ENCODE data around the gene SLC26A4.

SLC26A4 gene

GRCh38 chr7:107676249-107676648 lies 15.6 kb downstream of the SLC26A4 start:
- peaks cover 9% of the 10 kb centered on the region for H3K27me3 Mint-ChIP-seq
- H3K36me3 Mint-ChIP-seq (ENCODE audit: low read depth): no peaks in the 10 kb centered on the region
- DNase-seq: no peak
- no peaks in the 10 kb centered on the region for H3K9me3 Mint-ChIP-seq
- peaks cover 15% of the 10 kb centered on the region for H3K4me1 Mint-ChIP-seq (ENCODE audit: low read depth)
- H3K4me3 Mint-ChIP-seq: no peak overlapping the region
- no peak overlapping the region for H3K27ac Mint-ChIP-seq

- no peak for DNase-seq
- H3K9me3 Mint-ChIP-seq: no peaks in the 10 kb centered on the region
- peaks cover 15% of the 10 kb centered on the region for H3K4me1 Mint-ChIP-seq (ENCODE audit: low read depth)
- no peak overlapping the region for H3K4me3 Mint-ChIP-seq
- no peak overlapping the region for H3K27ac Mint-ChIP-seq
- no peaks in the 10 kb centered on the region for H3K36me3 Mint-ChIP-seq (ENCODE audit: low read depth)
- peaks cover 4% of the 10 kb centered on the region for H3K27me3 Mint-ChIP-seq
Observed at GRCh38 chr7:107678110-107678753, 17.6 kb downstream of the SLC26A4 start.

GRCh38 chr7:107680478-107680877 lies 19.9 kb downstream of the SLC26A4 start:
- DNase-seq: no peak
- H3K27ac Mint-ChIP-seq: no peak overlapping the region
- H3K4me3 Mint-ChIP-seq: no peak overlapping the region

GRCh38 chr7:107682886-107683285 lies 22.3 kb downstream of the SLC26A4 start:
- Mint-ChIP-seq H3K27ac (no peak overlapping the region), H3K9me3 (no peaks in the 10 kb centered on the region), H3K4me1 (ENCODE audit: low read depth) (peaks cover 24% of the 10 kb centered on the region), H3K36me3 (ENCODE audit: low read depth) (no peaks in the 10 kb centered on the region), H3K4me3 (no peak overlapping the region), H3K27me3 (no peaks in the 10 kb centered on the region)
- no peak for DNase-seq

More at GRCh38 chr7:107680478-107680877, 19.9 kb downstream of the SLC26A4 start:
- no peaks in the 10 kb centered on the region for H3K27me3 Mint-ChIP-seq
- no peaks in the 10 kb centered on the region for H3K9me3 Mint-ChIP-seq
- H3K4me1 Mint-ChIP-seq (ENCODE audit: low read depth): peaks cover 21% of the 10 kb centered on the region
- H3K36me3 Mint-ChIP-seq (ENCODE audit: low read depth): no peaks in the 10 kb centered on the region

- Mint-ChIP-seq H3K36me3 (ENCODE audit: low read depth) (no peaks in the 10 kb centered on the region), H3K9me3 (no peaks in the 10 kb centered on the region), H3K4me1 (ENCODE audit: low read depth) (peaks cover 10% of the 10 kb centered on the region), H3K4me3 (no peak overlapping the region), H3K27ac (no peak overlapping the region), H3K27me3 (peaks cover 4% of the 10 kb centered on the region)
- no peak for DNase-seq
Observed at GRCh38 chr7:107684287-107684686, 23.7 kb downstream of the SLC26A4 start.

- no peak overlapping the region for H3K27ac Mint-ChIP-seq
- peaks cover 9% of the 10 kb centered on the region for H3K4me1 Mint-ChIP-seq (ENCODE audit: low read depth)
- H3K9me3 Mint-ChIP-seq: no peaks in the 10 kb centered on the region
- no peak for DNase-seq
- H3K27me3 Mint-ChIP-seq: peaks cover 4% of the 10 kb centered on the region
- no peak overlapping the region for H3K4me3 Mint-ChIP-seq
- H3K36me3 Mint-ChIP-seq (ENCODE audit: low read depth): no peaks in the 10 kb centered on the region
Observed at GRCh38 chr7:107684947-107685463, 24.4 kb downstream of the SLC26A4 start.

GRCh38 chr7:107686816-107687387 lies 26.3 kb downstream of the SLC26A4 start:
- H3K9me3 Mint-ChIP-seq: no peaks in the 10 kb centered on the region
- no peak overlapping the region for H3K27ac Mint-ChIP-seq
- DNase-seq: no peak
- peaks cover 9% of the 10 kb centered on the region for H3K27me3 Mint-ChIP-seq
- H3K4me1 Mint-ChIP-seq (ENCODE audit: low read depth): peaks cover 9% of the 10 kb centered on the region
- no peak overlapping the region for H3K4me3 Mint-ChIP-seq
- H3K36me3 Mint-ChIP-seq (ENCODE audit: low read depth): no peaks in the 10 kb centered on the region

- no peaks in the 10 kb centered on the region for H3K36me3 Mint-ChIP-seq (ENCODE audit: low read depth)
- H3K27me3 Mint-ChIP-seq: peaks cover 17% of the 10 kb centered on the region
- H3K4me3 Mint-ChIP-seq: no peak overlapping the region
- H3K9me3 Mint-ChIP-seq: no peaks in the 10 kb centered on the region
- DNase-seq: no peak
- H3K27ac Mint-ChIP-seq: no peak overlapping the region
- H3K4me1 Mint-ChIP-seq (ENCODE audit: low read depth): peaks cover 9% of the 10 kb centered on the region
Observed at GRCh38 chr7:107687656-107688055, 27.0 kb downstream of the SLC26A4 start.

- H3K27ac Mint-ChIP-seq: no peak overlapping the region
- H3K4me1 Mint-ChIP-seq (ENCODE audit: low read depth): peaks cover 9% of the 10 kb centered on the region
- no peak for DNase-seq
- no peak overlapping the region for H3K4me3 Mint-ChIP-seq
- H3K27me3 Mint-ChIP-seq: peaks cover 20% of the 10 kb centered on the region
- H3K36me3 Mint-ChIP-seq (ENCODE audit: low read depth): no peaks in the 10 kb centered on the region
- H3K9me3 Mint-ChIP-seq: no peaks in the 10 kb centered on the region
Observed at GRCh38 chr7:107689553-107689952, 28.9 kb downstream of the SLC26A4 start.

- no peaks in the 10 kb centered on the region for H3K9me3 Mint-ChIP-seq
- H3K27me3 Mint-ChIP-seq: peaks cover 20% of the 10 kb centered on the region
- H3K36me3 Mint-ChIP-seq (ENCODE audit: low read depth): no peaks in the 10 kb centered on the region
- H3K4me1 Mint-ChIP-seq (ENCODE audit: low read depth): peaks cover 5% of the 10 kb centered on the region
- DNase-seq: no peak
- no peak overlapping the region for H3K27ac Mint-ChIP-seq
- H3K4me3 Mint-ChIP-seq: no peak overlapping the region
Observed at GRCh38 chr7:107690084-107690483, 29.5 kb downstream of the SLC26A4 start.

- H3K4me1 Mint-ChIP-seq (ENCODE audit: low read depth): peaks cover 2% of the 10 kb centered on the region
- peaks cover 20% of the 10 kb centered on the region for H3K27me3 Mint-ChIP-seq
- no peaks in the 10 kb centered on the region for H3K9me3 Mint-ChIP-seq
- no peak overlapping the region for H3K4me3 Mint-ChIP-seq
- no peak overlapping the region for H3K27ac Mint-ChIP-seq
- no peak for DNase-seq
- H3K36me3 Mint-ChIP-seq (ENCODE audit: low read depth): no peaks in the 10 kb centered on the region
Observed at GRCh38 chr7:107690611-107691010, 30.0 kb downstream of the SLC26A4 start.

GRCh38 chr7:107691716-107692115 lies 31.1 kb downstream of the SLC26A4 start:
- no peaks in the 10 kb centered on the region for H3K9me3 Mint-ChIP-seq
- no peak for DNase-seq
- H3K36me3 Mint-ChIP-seq (ENCODE audit: low read depth): no peaks in the 10 kb centered on the region

GRCh38 chr7:107692501-107692900 lies 31.9 kb downstream of the SLC26A4 start:
- Mint-ChIP-seq H3K27me3 (peaks cover 20% of the 10 kb centered on the region), H3K9me3 (no peaks in the 10 kb centered on the region), H3K36me3 (ENCODE audit: low read depth) (no peaks in the 10 kb centered on the region), H3K4me1 (ENCODE audit: low read depth) (peaks cover 9% of the 10 kb centered on the region), H3K4me3 (no peak overlapping the region), H3K27ac (no peak overlapping the region)
- DNase-seq: no peak

More at GRCh38 chr7:107691716-107692115, 31.1 kb downstream of the SLC26A4 start:
- Mint-ChIP-seq H3K27ac (no peak overlapping the region), H3K4me3 (no peak overlapping the region), H3K27me3 (peaks cover 20% of the 10 kb centered on the region), H3K4me1 (ENCODE audit: low read depth) (peaks cover 7% of the 10 kb centered on the region)

- Mint-ChIP-seq H3K27me3 (peaks cover 20% of the 10 kb centered on the region), H3K36me3 (ENCODE audit: low read depth) (no peaks in the 10 kb centered on the region), H3K9me3 (no peaks in the 10 kb centered on the region), H3K27ac (no peak overlapping the region), H3K4me1 (ENCODE audit: low read depth) (peaks cover 9% of the 10 kb centered on the region), H3K4me3 (no peak overlapping the region)
- no peak for DNase-seq
Observed at GRCh38 chr7:107693396-107693795, 32.8 kb downstream of the SLC26A4 start.

GRCh38 chr7:107694386-107694785 lies 33.8 kb downstream of the SLC26A4 start:
- H3K9me3 Mint-ChIP-seq: no peaks in the 10 kb centered on the region
- H3K27me3 Mint-ChIP-seq: peaks cover 16% of the 10 kb centered on the region
- H3K4me3 Mint-ChIP-seq: no peak overlapping the region
- H3K27ac Mint-ChIP-seq: no peak overlapping the region
- H3K4me1 Mint-ChIP-seq (ENCODE audit: low read depth): peaks cover 9% of the 10 kb centered on the region
- no peak for DNase-seq
- no peaks in the 10 kb centered on the region for H3K36me3 Mint-ChIP-seq (ENCODE audit: low read depth)

All from activated T-cell treated with anti-CD3 and anti-CD28 coated beads, Interleukin-2, amount 50 U/mL, for 24 hours (primary cell).